ENCODE results near the gene DUOX1. TPM values are rescaled to one million over a fixed set of nuclear protein-coding genes. Genes with fewer than 3 reads are reported as not detected.

DUOX1 gene
- total RNA-seq, 3 donors from 2014 or later (not counting 1 experiment from before 2014, with no cell fraction given), result 0.20 TPM; not detected in 2

- DNase-seq (no peak), ATAC-seq (no peak)
- Mint-ChIP-seq H3K4me3 (no peak overlapping the region), H3K4me1 (no peaks in the 10 kb centered on the region), H3K27me3 (ENCODE audit: low read depth in 2 of 2) (peaks cover 18 to 32% of the 10 kb centered on the region in 2 donors), H3K27ac (no peak overlapping the region), H3K9me3 (no peaks in the 10 kb centered on the region), H3K36me3 (no peaks in the 10 kb centered on the region)
- no peaks in the 10 kb centered on the region for H3K36me3 ChIP-seq (ENCODE audit: control insufficient read depth, insufficient read depth, low read length)
- peaks cover 8% of the 10 kb centered on the region for H3K27me3 ChIP-seq (ENCODE audit: control insufficient read depth, insufficient read depth, low read length)
- TF ChIP-seq, protein P1, sequence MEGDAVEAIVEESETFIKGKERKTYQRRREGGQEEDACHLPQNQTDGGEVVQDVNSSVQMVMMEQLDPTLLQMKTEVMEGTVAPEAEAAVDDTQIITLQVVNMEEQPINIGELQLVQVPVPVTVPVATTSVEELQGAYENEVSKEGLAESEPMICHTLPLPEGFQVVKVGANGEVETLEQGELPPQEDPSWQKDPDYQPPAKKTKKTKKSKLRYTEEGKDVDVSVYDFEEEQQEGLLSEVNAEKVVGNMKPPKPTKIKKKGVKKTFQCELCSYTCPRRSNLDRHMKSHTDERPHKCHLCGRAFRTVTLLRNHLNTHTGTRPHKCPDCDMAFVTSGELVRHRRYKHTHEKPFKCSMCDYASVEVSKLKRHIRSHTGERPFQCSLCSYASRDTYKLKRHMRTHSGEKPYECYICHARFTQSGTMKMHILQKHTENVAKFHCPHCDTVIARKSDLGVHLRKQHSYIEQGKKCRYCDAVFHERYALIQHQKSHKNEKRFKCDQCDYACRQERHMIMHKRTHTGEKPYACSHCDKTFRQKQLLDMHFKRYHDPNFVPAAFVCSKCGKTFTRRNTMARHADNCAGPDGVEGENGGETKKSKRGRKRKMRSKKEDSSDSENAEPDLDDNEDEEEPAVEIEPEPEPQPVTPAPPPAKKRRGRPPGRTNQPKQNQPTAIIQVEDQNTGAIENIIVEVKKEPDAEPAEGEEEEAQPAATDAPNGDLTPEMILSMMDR (IDR thresholded peaks at IDR 0.05), result no peak
- H3K9me3 ChIP-seq (ENCODE audit: control insufficient read depth, insufficient read depth, low read length), result no peaks in the 10 kb centered on the region
- H3K4me3 ChIP-seq (ENCODE audit: low read length), result no peak overlapping the region
- H3K27ac ChIP-seq (ENCODE audit: low read length), result no peak overlapping the region
- H3K4me1 ChIP-seq (ENCODE audit: control insufficient read depth, insufficient read depth, low read length), result no peaks in the 10 kb centered on the region
- 78% methylated on average over 3 of the region's 3 CpGs for WGBS (ENCODE audit: insufficient coverage)
- intact Hi-C loops (cut with micrococcal nuclease), result no loop called here
Observed at GRCh38 chr15:45084163-45084562, 45.6 kb upstream of the DUOX1 start.

- Mint-ChIP-seq H3K27ac (no peak overlapping the region), H3K36me3 (no peaks in the 10 kb centered on the region), H3K4me3 (no peak overlapping the region), H3K4me1 (no peaks in the 10 kb centered on the region), H3K27me3 (ENCODE audit: low read depth in 2 of 2) (peaks cover 27 to 58% of the 10 kb centered on the region in 2 donors), H3K9me3 (no peaks in the 10 kb centered on the region)
- intact Hi-C loops (cut with micrococcal nuclease), result no loop called here
- DNase-seq (no peak), ATAC-seq (no peak)
- Histone ChIP-seq H3K27ac (ENCODE audit: low read length) (no peak overlapping the region), H3K4me1 (ENCODE audit: control insufficient read depth, insufficient read depth, low read length) (no peaks in the 10 kb centered on the region), H3K27me3 (ENCODE audit: control insufficient read depth, insufficient read depth, low read length) (peaks cover 8% of the 10 kb centered on the region), H3K4me3 (ENCODE audit: low read length) (no peak overlapping the region), H3K9me3 (ENCODE audit: control insufficient read depth, insufficient read depth, low read length) (no peaks in the 10 kb centered on the region), H3K36me3 (ENCODE audit: control insufficient read depth, insufficient read depth, low read length) (no peaks in the 10 kb centered on the region)
- TF ChIP-seq, protein P1 (IDR thresholded peaks at IDR 0.05), result no peak
- WGBS (ENCODE audit: insufficient coverage), result 75% methylated on average over 1 of the region's 1 CpG
Observed at GRCh38 chr15:45087513-45087912, 42.3 kb upstream of the DUOX1 start.

DNA sequence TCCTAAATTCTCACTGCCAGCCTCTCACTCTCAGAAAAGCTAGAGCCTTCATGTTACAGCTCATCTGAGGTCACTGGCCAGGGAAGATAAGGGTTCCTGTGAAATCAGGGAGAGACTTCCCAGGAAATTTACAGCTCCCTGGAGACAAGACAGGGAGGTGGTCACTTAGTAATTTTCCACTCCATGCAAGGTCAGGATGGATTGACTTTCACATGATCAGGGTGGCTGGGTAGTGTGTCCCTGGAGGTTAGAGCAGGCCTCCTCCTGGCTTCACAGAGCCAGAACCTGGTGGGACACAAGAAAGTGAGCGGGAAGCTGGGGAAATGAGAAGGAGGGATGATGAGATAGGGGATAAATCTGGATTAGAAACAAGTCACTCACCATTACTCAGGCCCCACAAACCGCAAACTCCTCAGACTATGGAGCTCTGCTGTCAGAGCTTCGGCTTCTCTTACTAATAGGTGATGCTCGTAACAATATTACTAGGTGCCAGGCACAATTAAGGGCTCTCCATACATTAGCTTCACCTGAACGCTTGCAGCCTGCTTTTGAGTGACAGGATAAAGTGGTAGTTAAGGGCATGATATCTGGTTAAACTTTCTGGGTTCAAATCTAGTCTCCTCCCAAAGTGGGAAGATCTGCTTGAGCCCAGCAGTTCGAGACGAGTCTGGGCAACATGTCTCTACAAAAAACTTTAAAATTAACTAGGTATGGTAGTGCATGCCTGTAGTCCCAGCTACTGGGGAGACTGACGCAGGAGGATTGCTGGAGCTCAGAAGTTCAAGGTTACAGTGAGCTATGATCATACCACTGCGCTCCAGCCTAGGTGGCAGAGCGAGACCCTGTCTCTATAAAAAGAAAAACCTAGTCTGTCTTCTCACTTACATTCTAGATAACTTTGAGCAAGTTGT, 40.7 kb upstream of the DUOX1 start:
- Mint-ChIP-seq H3K36me3 (no peaks in the 10 kb centered on the region), H3K4me1 (no peaks in the 10 kb centered on the region), H3K4me3 (no peak overlapping the region), H3K9me3 (no peaks in the 10 kb centered on the region), H3K27ac (no peak overlapping the region), H3K27me3 (ENCODE audit: low read depth in 2 of 2) (peaks cover 20 to 52% of the 10 kb centered on the region in 2 donors)
- TF ChIP-seq, protein P1 (IDR thresholded peaks at IDR 0.05), result no peak
- intact Hi-C loops (cut with micrococcal nuclease), result no loop called here
- Histone ChIP-seq H3K4me1 (ENCODE audit: control insufficient read depth, insufficient read depth, low read length) (no peaks in the 10 kb centered on the region), H3K27ac (ENCODE audit: low read length) (no peak overlapping the region), H3K9me3 (ENCODE audit: control insufficient read depth, insufficient read depth, low read length) (no peaks in the 10 kb centered on the region), H3K4me3 (ENCODE audit: low read length) (no peak overlapping the region), H3K27me3 (ENCODE audit: control insufficient read depth, insufficient read depth, low read length) (peaks cover 10% of the 10 kb centered on the region), H3K36me3 (ENCODE audit: control insufficient read depth, insufficient read depth, low read length) (no peaks in the 10 kb centered on the region)
- no peak for ATAC-seq
- WGBS (ENCODE audit: insufficient coverage), result 89% methylated on average over 10 of the region's 10 CpGs
- no peak for DNase-seq

Measured in natural killer cell (primary cell).